Stimulated activated CD8-positive, alpha-beta memory T cell treated with anti-CD3 and anti-CD28 coated beads, Interleukin-2, amount 100 ng/mL, for 48 hours (primary cell): ENCODE data around the gene POU2F1.

Source experiments
- DNase-seq, 2 donors: peaks; one replicate each; pipeline ENCODE4 v3.0.0-alpha.2; 2020; ENCODE audit warnings: low read depth in 2 of 2

POU2F1 gene

GRCh38 chr1:167272369-167272957 lies 51.8 kb downstream of the POU2F1 start:
- DNase-seq: no peak

- no peak for DNase-seq
Measured at GRCh38 chr1:167273027-167273800, 52.5 kb downstream of the POU2F1 start.

GRCh38 chr1:167274061-167274460 lies 53.4 kb downstream of the POU2F1 start:
- no peak for DNase-seq

- DNase-seq: no peak
Measured at GRCh38 chr1:167276969-167277368, 56.3 kb downstream of the POU2F1 start.

GRCh38 chr1:167278497-167278896 lies 57.8 kb downstream of the POU2F1 start:
- DNase-seq: no peak

GRCh38 chr1:167280912-167281311 lies 60.2 kb downstream of the POU2F1 start:
- no peak for DNase-seq

GRCh38 chr1:167288390-167289074 lies 67.8 kb downstream of the POU2F1 start:
- no peak for DNase-seq

GRCh38 chr1:167289075-167289442 lies 68.4 kb downstream of the POU2F1 start:
- no peak for DNase-seq

- no peak for DNase-seq
Measured at GRCh38 chr1:167289966-167290365, 69.3 kb downstream of the POU2F1 start.

- DNase-seq: no peak
Measured at GRCh38 chr1:167291539-167292185, 71.0 kb downstream of the POU2F1 start.

GRCh38 chr1:167292216-167292615 lies 71.5 kb downstream of the POU2F1 start:
- no peak for DNase-seq

GRCh38 chr1:167293057-167293456 lies 72.4 kb downstream of the POU2F1 start:
- no peak for DNase-seq

GRCh38 chr1:167294528-167294927 lies 73.8 kb downstream of the POU2F1 start:
- DNase-seq: no peak

GRCh38 chr1:167297222-167298214 lies 76.8 kb downstream of the POU2F1 start:
- no peak for DNase-seq

- DNase-seq: no peak
Measured at GRCh38 chr1:167298325-167298724, 77.6 kb downstream of the POU2F1 start.

GRCh38 chr1:167301355-167301754 lies 80.7 kb downstream of the POU2F1 start:
- no peak for DNase-seq

GRCh38 chr1:167304165-167304564 lies 83.5 kb downstream of the POU2F1 start:
- no peak for DNase-seq

GRCh38 chr1:167305059-167305705 lies 84.5 kb downstream of the POU2F1 start:
- DNase-seq: no peak

GRCh38 chr1:167305706-167306277 lies 85.1 kb downstream of the POU2F1 start:
- DNase-seq: no peak

GRCh38 chr1:167310732-167311131 lies 90.0 kb downstream of the POU2F1 start:
- DNase-seq: no peak
